ENCODE results near the gene INKA1. TPM values are rescaled to one million over a fixed set of nuclear protein-coding genes. Genes with fewer than 3 reads are reported as not detected.

INKA1 gene
- polyA plus RNA-seq, 1 donor from 2014 or later: 1.7 TPM

- Histone ChIP-seq H3K4me2 (ENCODE audit: low read length) (no peak overlapping the region), H3K9ac (ENCODE audit: low read length) (no peak overlapping the region), H3K4me3 (ENCODE audit: low read length) (no peak overlapping the region), H3K36me3 (ENCODE audit: insufficient read depth, low read length) (no peaks in the 10 kb centered on the region), H3K79me2 (replicated peaks; ENCODE audit: insufficient read depth, low read length) (peaks cover 31% of the 10 kb centered on the region), H3K9me2 (ENCODE audit: insufficient read depth, low read length) (no peaks in the 10 kb centered on the region), H3F3A (ENCODE audit: insufficient read depth, low read length, poor library complexity, severe bottlenecking) (no peaks in the 10 kb centered on the region), H4K20me1 (ENCODE audit: insufficient read depth) (no peaks in the 10 kb centered on the region), H3K27me3 (ENCODE audit: insufficient read depth, low read depth, low read length) (no peaks in the 10 kb centered on the region), H3K27ac (ENCODE audit: low read length) (no peak overlapping the region), H3K9me3 (ENCODE audit: low read length) (no peaks in the 10 kb centered on the region), H2AFZ (ENCODE audit: low read depth, low read length) (no peak overlapping the region)
- TF ChIP-seq POLR2AphosphoS5 (IDR thresholded peaks at IDR 0.05) (no peak), RAD21 (conservative IDR thresholded peaks at IDR 0.05) (no peak), CTCF (IDR thresholded peaks at IDR 0.05; ENCODE audit: poor library complexity, severe bottlenecking) (no peak), EZH2 (IDR thresholded peaks at IDR 0.05; ENCODE audit: borderline replicate concordance, insufficient read depth, low read length, poor library complexity, severe bottlenecking) (no peak), REST (IDR thresholded peaks at IDR 0.05; ENCODE audit: borderline replicate concordance) (no peak)
These were observed 15.0 kb upstream of the INKA1 start for GRCh38 chr3:49788056-49788455.

- no peak for TF ChIP-seq EZH2 (IDR thresholded peaks at IDR 0.05; ENCODE audit: borderline replicate concordance, insufficient read depth, low read length, poor library complexity, severe bottlenecking)
- no peak for TF ChIP-seq REST (IDR thresholded peaks at IDR 0.05; ENCODE audit: borderline replicate concordance)
- no peak for TF ChIP-seq POLR2AphosphoS5 (IDR thresholded peaks at IDR 0.05)
- no peak for TF ChIP-seq TAF1 (IDR thresholded peaks at IDR 0.05; ENCODE audit: low read depth)
- no peak for TF ChIP-seq EP300 (conservative IDR thresholded peaks at IDR 0.05; ENCODE audit: poor library complexity, severe bottlenecking)
- TF ChIP-seq RAD21 (conservative IDR thresholded peaks at IDR 0.05): no peak
- TF ChIP-seq MXI1 (conservative IDR thresholded peaks at IDR 0.05; ENCODE audit: poor library complexity, severe bottlenecking): no peak
- TF ChIP-seq CTCF (IDR thresholded peaks at IDR 0.05; ENCODE audit: poor library complexity, severe bottlenecking): no peak
- TF ChIP-seq SMC3 (conservative IDR thresholded peaks at IDR 0.05; ENCODE audit: poor library complexity): no peak
- Histone ChIP-seq H3K4me2 (ENCODE audit: low read length) (peak overlapping the region; percentile 11), H4K20me1 (ENCODE audit: insufficient read depth) (no peaks in the 10 kb centered on the region), H2AFZ (ENCODE audit: low read depth, low read length) (peak overlapping the region; percentile 66), H3K36me3 (ENCODE audit: insufficient read depth, low read length) (no peaks in the 10 kb centered on the region), H3K9me2 (ENCODE audit: insufficient read depth, low read length) (no peaks in the 10 kb centered on the region), H3K27ac (ENCODE audit: low read length) (peak overlapping the region; percentile 89), H3K9me3 (ENCODE audit: low read length) (no peaks in the 10 kb centered on the region), H3K27me3 (ENCODE audit: insufficient read depth, low read depth, low read length) (no peaks in the 10 kb centered on the region), H3K9ac (ENCODE audit: low read length) (peak overlapping the region; percentile 56), H3K79me2 (replicated peaks; ENCODE audit: insufficient read depth, low read length) (peaks cover 5% of the 10 kb centered on the region), H3K4me3 (ENCODE audit: low read length) (peak overlapping the region; percentile 25), H3F3A (ENCODE audit: insufficient read depth, low read length, poor library complexity, severe bottlenecking) (no peaks in the 10 kb centered on the region)
These were observed 12.2 kb upstream of the INKA1 start for GRCh38 chr3:49790626-49791411.
